Stimulated activated CD8-positive, alpha-beta memory T cell treated with anti-CD3 and anti-CD28 coated beads, Interleukin-4, amount 100 ng/mL, for 48 hours (primary cell): ENCODE measurements around the gene CCDC92B.
"Not testable (repeated sequence)": the region's sequence is repeated elsewhere in the genome, so short reads cannot be mapped to it uniquely, and the experiment has no call there.

Experiments used
- DNase-seq: peaks from one replicate; pipeline ENCODE4 v3.0.0-alpha.2; 2020

The CCDC92B gene

GRCh38 chr17:2701996-2702741 is 47.3 kb downstream of the CCDC92B start:
- no peak for DNase-seq

DNA sequence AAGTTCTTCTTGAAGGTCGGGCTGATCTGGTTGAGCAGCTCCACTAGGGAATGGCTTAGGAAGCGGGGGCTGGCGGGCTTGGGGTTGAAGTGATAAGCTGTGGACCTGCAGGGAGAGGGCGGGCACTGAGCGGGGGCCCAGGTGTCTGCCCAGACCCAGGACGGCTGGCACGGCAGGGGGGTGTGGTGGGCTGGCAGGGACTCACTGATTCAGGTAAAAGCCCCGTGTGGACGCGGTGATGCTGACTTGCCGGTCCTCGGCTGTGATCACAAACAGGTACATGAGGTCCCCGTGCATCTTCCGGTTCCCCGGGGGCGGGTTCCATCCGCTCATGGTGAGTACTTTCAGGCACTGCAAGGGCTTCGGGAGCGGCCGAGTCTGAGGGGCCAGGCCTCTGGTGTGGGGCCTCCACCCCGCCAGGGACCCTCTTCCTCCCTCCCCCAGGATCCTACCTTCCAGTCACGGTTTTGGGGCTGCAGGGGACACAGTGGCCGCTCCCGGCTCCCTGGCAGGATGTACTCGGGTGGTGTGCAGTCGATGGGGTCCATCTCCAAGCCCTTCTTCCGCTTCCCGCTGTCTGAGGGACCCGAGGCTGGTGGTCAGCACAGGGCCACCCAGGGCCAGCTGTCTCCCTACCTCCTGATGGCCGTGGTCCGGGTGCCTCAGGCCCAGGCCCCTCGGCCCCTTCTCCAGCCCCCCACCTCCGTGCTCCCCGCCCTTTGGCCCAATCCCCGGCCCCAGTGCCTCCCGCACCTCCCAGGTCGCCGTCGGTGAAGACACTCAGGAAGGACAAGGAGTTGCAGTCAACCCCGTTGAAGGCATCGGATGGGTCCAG is 48.1 kb downstream of the CCDC92B start:
- no peak for DNase-seq

DNA sequence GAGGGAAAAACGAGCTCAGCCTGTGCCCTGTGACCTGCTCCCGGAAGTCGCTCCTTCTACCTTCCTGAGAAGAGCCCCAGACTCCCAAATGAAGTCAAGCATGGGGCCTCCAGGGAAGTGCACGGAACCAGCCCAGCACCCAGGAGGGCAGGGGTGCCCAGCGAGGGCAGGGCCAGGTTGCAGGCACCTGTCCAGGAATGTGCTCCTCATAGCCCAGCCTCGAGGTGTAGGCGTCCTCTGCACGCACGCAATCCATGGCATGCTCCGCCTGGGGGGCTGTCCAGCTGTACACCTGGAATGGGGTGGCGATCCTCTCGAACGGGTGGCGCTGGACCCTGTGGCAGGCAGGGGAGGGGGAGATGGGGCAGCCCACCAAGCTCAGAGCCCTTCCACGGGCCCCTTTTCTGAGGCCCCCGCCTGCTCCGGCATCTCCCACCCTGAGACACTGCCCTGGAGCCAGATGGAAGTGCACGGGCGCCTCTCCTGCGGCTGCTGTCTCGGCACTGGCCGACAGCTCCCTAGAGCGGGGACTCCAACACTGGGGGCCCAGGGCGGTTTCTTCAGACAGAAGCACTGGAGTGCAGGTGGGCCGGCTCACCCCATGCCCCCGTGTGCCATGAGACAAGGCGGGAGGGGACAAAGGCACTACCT is 48.8 kb downstream of the CCDC92B start:
- DNase-seq: no peak

DNA sequence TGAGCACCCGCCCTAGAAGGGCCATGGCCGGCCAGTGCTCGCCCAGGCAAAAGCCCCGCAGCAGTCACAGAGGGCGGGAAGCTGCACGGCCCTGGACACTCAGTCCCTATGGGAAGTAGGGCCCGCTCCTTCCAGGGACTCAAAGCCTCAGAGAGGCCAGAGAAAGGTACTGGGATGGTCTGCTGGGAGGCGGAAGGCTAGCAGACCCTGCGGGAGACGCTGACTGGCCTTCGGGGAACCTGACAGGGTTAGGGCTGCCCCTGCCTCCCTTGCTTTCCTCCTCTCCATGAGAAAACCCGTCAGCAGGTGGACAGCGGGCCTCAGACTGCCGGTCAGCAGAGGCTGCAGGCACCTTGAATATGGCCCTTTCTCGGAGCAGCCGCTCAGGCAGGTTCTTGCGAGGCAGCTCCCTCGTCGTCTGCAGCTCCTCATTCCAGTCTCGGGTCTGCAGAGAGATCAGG is 49.4 kb downstream of the CCDC92B start:
- no peak for DNase-seq

GRCh38 chr17:2699216-2699805 is 50.1 kb downstream of the CCDC92B start:
- not testable (repeated sequence) for DNase-seq

DNA sequence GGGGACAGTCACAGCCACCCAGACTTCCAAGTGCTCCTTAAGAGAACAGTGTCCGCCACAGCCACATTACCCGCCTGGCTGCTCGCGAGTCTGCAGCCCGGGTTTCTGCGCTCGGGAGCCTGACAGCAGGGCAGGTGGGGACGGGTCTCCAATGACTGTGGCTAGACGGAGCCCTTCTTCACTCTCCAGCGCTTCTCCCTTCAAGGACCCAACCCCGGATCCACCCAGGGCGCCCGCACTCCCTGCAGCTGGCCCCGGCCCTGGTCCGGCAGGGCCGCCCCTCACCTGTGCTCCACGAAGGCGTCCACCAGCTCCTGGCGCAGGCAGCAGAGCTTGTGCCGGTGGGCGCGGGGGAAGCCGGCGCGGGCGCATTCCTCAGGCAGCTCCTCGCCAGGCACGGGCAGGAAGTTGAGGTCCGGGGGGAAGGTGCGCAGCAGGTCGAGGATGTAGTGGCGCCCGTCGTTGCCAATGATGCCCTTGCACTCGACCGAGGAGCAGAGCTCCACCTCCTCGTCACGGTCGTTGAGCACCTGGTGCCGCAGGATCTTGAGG is 51.8 kb downstream of the CCDC92B start:
- DNase-seq: no peak

DNA sequence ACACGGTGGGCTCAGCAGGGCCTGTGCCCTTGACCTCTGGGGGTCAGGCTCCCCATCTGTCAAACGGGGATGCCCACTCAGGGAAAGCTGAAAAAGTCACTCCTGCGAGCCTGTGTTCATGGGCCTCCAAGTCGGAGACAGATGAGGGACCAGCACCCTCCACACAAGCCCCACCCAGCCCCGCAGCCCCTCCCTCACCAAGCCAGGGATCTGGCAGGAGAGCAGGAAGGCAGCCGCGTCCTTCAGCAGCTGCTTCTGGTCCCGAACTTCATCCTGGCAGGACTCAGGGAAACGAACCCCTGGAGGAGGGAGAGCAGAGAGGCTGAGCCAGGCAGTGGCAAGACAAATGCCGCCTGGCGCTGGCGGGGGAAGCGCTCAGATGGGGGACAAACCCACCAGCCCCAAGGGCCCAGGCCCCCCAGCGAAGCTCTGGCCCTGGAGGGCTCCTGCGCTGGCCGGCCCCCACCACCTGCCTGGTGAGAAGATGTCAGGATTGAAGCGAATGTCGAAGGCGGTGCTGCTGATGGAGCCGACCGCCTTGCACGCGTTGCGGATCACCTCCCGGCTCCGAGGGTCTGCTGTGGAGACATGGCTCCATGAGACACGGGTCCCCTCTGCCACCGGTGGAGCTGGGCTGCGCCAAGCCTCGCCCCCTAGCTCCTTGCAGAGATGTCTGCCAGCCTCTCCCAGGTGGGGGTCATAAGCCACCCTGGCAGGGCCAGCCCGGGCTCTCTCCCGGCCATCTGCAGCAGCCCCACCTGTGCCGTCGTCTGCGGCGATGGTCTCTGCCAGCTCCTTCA is 53.3 kb downstream of the CCDC92B start:
- DNase-seq: no peak

DNA sequence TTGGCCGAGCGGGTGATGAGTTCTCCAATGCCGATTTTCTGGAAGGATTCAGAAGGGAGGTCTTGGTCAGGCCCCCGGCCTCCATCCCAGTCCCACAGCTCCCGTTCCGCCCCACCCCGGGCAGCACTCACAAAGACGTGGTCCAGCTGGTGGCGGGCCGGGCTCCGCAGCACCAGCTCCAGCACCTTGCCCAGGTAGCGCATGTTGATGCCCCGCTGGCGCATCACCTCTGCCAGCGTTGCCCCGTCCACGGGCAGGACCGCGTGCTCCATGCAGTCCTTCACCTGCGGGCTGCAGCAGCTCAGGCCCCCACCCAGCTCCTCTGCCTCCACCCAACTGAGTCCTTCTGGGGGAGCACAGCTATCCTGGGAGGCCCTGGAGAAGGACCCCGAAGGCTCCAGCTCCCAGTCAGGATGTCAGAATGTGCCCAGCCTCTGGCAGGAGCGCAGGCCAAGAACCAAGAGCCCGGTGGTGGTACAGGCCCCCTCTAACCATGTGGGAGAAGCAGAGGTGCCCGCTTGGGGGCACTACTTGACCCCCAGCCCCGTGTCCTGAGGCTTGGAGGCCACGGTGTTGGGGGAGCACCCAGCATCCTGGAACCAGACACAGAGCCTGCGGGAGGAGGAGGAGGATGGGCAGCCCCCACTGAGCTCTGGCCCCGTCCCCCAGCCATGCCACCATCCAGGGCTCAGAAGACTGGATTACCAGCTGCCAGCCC is 54.0 kb downstream of the CCDC92B start:
- no peak for DNase-seq

DNA sequence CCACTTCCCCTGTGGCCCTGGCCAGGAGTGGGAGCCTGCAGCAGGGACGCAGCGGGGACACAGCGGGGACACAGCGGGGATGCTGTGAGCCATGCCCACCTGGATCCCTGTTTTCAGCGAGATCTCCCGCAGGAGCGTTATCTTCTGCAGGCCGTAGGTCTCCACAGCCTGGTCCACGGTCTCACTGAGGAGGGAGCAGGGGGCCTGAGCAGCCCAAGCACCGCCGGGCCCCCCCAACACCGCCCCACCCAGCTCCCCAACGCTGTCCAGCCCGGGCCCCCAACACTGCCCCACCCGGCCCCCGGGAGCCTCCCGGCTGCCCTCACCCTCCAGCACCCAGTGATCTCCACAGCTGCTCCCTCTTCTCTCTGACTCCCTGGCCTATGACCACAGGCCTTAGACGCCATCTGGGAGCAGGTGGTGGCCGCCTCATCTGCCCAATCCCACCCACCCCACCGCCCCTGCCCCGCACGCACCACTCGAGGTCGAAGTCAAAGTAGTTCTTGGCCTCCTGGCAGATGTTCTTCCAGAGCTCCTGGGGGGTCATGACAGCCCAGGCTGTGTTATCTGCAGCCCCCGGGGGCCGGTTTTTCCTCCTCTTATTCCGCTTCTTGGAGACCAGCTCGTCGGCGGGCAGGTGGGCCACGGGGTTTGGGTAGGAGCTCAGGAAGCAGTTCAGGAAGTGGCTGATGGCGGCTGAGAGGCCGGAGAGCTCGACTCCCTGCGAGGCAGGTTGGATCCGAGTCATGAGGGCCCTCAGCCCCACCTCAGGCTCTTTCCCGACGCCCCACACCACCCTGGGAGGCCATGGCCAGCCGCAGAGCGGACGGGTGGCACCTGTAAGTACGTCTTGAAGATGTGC is 54.8 kb downstream of the CCDC92B start:
- DNase-seq: no peak

GRCh38 chr17:2693561-2694380 is 55.7 kb downstream of the CCDC92B start:
- DNase-seq: peak; percentile 23

- DNase-seq: peak; percentile 20
These were observed 56.7 kb downstream of the CCDC92B start for GRCh38 chr17:2692781-2693135.

GRCh38 chr17:2691965-2692780 is 57.3 kb downstream of the CCDC92B start:
- DNase-seq: no peak

DNA sequence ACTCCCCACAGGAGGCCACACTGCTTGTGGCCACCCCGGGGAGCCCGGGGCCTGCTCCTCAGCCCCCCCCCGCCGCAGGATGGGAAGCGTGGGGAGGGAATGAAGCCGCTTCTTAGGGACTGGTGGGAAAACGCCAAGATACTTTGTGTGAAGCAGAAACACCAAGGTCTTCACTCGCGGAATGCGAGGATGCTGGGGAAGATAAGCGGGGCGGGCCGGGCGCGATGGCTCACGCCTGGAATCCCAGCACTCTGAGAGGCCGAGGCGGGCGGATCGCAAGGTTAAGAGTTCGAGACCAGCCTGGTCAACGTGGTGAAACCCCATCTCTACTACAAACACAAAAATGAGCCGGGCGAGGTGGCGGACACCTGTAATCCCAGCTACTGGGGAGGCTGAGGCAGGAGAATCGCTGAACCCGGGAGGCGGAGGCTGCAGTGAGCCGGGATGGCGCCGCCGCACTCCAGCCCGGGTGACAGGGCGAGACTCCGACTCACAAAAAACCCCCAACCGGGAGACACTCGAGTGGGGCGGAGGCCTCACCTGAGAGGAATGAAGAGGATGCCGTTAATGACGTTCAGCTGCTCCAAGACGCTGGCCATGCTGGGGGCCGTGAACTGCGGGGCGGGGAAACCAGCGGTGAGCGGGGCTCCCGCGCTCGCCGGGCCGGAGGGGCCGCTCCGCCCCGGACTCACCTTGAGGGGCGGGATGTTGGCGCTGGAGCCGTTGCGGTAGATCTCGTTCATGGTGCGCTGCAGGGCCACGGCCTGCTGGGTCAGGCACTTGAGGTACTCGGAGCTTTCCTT is 58.2 kb downstream of the CCDC92B start:
- DNase-seq: peak; percentile 19

DNA sequence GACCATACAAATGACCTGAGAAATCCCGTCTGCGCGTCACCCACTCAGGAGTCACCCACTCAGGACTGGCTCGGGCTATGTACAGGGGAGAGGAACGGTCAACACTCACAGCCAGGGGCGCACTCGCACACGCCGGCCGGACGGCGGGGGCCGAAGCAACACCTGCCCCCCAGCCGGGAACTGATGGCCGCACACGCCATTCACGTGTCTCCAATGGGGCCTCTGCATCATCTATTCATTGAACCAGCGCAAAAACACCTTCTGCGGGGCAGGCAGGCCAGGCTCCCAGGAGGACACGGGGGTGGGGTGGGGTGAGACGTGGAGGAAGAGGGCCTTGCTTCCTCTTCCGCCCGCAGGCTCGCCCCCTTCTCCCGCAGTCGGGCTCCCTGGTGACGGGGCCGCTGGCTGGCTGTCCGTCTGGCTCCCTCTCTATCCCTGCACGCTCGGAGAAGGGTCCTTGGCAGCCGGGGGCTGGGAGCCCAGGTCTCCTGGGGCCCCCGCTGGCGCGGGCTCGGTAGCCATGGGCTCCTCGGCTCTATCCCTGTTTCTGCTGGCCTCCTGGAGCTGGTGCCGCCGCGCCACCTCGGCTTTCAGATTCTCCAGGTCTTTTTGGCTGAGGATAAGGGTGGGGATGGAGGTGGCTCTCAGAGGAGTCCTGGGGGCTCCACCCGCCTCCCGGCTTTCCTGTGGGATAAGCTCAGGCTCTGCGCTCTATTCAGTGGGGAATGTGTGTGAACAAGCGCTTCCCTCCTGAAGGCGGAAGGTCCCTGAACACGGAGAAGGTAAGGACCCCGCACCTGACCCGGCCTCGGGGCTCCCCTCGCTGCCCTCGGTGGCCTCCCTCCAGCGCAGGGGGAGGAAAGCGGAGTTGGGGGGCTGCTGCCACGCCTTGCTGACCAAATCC is 59.0 kb downstream of the CCDC92B start:
- DNase-seq: peak; percentile 23

- peak; percentile 28 for DNase-seq
These were observed 59.9 kb downstream of the CCDC92B start for GRCh38 chr17:2689411-2690164.
